Right ventricle myocardium superior (tissue), 1 donor: ENCODE measurements around the gene GNPDA2. TPM values are rescaled to one million over a fixed set of nuclear protein-coding genes. Genes with fewer than 3 reads are reported as not detected.

Experiments used
- ATAC-seq: fragments of 200-7000 bp; cut with Tn5 transposase; one replicate; pipeline ENCODE4 v1.9.1; 2020; ENCODE audit warnings: mild to moderate bottlenecking; ENCODE audit not compliant: poor library complexity
- DNase-seq: peaks from one replicate; pipeline ENCODE4 v3.0.0-alpha.2; 2020
- intact Hi-C: fragments of 100-400 bp; cut with DNase I; formaldehyde crosslinking; loops from one replicate; pipeline ENCODE4 v1.11.2; 2022
- total RNA-seq: library from RNA; stranded (reverse); fragmentation: NEBNext Ultra II Directional; extraction: Animal tissue kit (Norgen Biotek cat#: 25700); gene quantifications from one replicate; pipeline ENCODE4 v1.2.1, GENCODE V29; 2021
- donor health status: DM: no; HTN: yes; CAD: no; lungs with severe emphysema.

GNPDA2 gene
- total RNA-seq, 1 donor from 2014 or later = 8.0 TPM

- DNase-seq = no peak
- no peak for ATAC-seq
- intact Hi-C loops = no loop called here
Measured at GRCh38 chr4:44701037-44701436, 25.3 kb downstream of the GNPDA2 start.

GRCh38 chr4:44700427-44700826 is 25.9 kb downstream of the GNPDA2 start:
- intact Hi-C loops = no loop called here

GRCh38 chr4:44684648-44685047 is 41.7 kb downstream of the GNPDA2 start:
- no peak for DNase-seq
- no peak for ATAC-seq
- intact Hi-C loops = no loop called here

More at GRCh38 chr4:44700427-44700826, 25.9 kb downstream of the GNPDA2 start:
- DNase-seq (no peak), ATAC-seq (no peak)

- ATAC-seq (no peak), DNase-seq (no peak)
- intact Hi-C loops = no loop called here
Measured at GRCh38 chr4:44679060-44679459, 47.3 kb downstream of the GNPDA2 start.

GRCh38 chr4:44678094-44679041 is 48.0 kb downstream of the GNPDA2 start, which contains the start of gene GUF1:
GUF1 (plus strand) TSS chr4:44678420; CDS start chr4:44678623, 203 bp downstream.
- intact Hi-C loops = no loop called here
- ATAC-seq (peak; percentile 100), DNase-seq (peak; percentile 94)

GRCh38 chr4:44675366-44675765 is 51.0 kb downstream of the GNPDA2 start:
- intact Hi-C loops = no loop called here
- no peak for ATAC-seq
- DNase-seq = no peak

- intact Hi-C loops = no loop called here
- no peak for DNase-seq
- no peak for ATAC-seq
Measured at GRCh38 chr4:44674471-44674870, 51.9 kb downstream of the GNPDA2 start.

- no peak for DNase-seq
- intact Hi-C loops = no loop called here
Measured at GRCh38 chr4:44671636-44672035, 54.7 kb downstream of the GNPDA2 start.

GRCh38 chr4:44670506-44671199 is 55.7 kb downstream of the GNPDA2 start:
- no peak for DNase-seq
- intact Hi-C loops = no loop called here

More at GRCh38 chr4:44671636-44672035, 54.7 kb downstream of the GNPDA2 start:
- ATAC-seq = no peak

GRCh38 chr4:44668526-44668925 is 57.8 kb downstream of the GNPDA2 start:
- intact Hi-C loops = no loop called here
- DNase-seq (no peak), ATAC-seq (no peak)

More at GRCh38 chr4:44670506-44671199, 55.7 kb downstream of the GNPDA2 start:
- peak; percentile 48 for ATAC-seq

GRCh38 chr4:44663539-44664263 is 62.7 kb downstream of the GNPDA2 start:
- ATAC-seq = no peak
- intact Hi-C loops = no loop called here
- no peak for DNase-seq

- intact Hi-C loops = no loop called here
- no peak for DNase-seq
- no peak for ATAC-seq
Measured at GRCh38 chr4:44662623-44663005, 63.7 kb downstream of the GNPDA2 start.

GRCh38 chr4:44661940-44662622 is 64.3 kb downstream of the GNPDA2 start:
- no peak for DNase-seq
- no peak for ATAC-seq
- intact Hi-C loops = no loop called here

GRCh38 chr4:44660396-44660795 is 66.0 kb downstream of the GNPDA2 start:
- intact Hi-C loops = no loop called here
- no peak for ATAC-seq

GRCh38 chr4:44652002-44652401 is 74.4 kb downstream of the GNPDA2 start:
- DNase-seq (no peak), ATAC-seq (no peak)
- intact Hi-C loops = no loop called here

More at GRCh38 chr4:44660396-44660795, 66.0 kb downstream of the GNPDA2 start:
- no peak for DNase-seq
